Adrenal gland (tissue), 12 donors: ENCODE data around the gene AP2A2. TPM values are rescaled to one million over a fixed set of nuclear protein-coding genes. Genes with fewer than 3 reads are reported as not detected.

ENCODE experiments used
- DNase-seq, 7 donors: peaks; one replicate each; pipeline ENCODE4 v3.0.0-alpha.2; 2019 to 2020
- H3K27ac ChIP-seq, 5 donors: fragments of 200-600 bp; sonication (generic) in 4 of 5; 1 replicate in 3 of 5; 2 replicates in 2 of 5; pipeline versions ENCODE4 v1.5.1 to v1.8.0; 2016 to 2020; ENCODE audit warnings: mild to moderate bottlenecking in 1 of 5
- H3K27me3 ChIP-seq: fragments of 200-600 bp; 2 replicates; pipeline ENCODE4 v1.8.0; 2021
- H3K36me3 ChIP-seq, 2 donors: fragments of 200-600 bp; replicated peaks in 1 of 2; 1 replicate in 1 of 2; 2 replicates in 1 of 2; pipeline versions ENCODE4 v1.5.1 to v1.8.0; 2018 to 2022
- H3K4me1 ChIP-seq, 2 donors: fragments of 200-600 bp; replicated peaks in 1 of 2; 1 replicate in 1 of 2; 2 replicates in 1 of 2; pipeline versions ENCODE4 v1.5.1 to v1.8.0; 2018 to 2021
- H3K4me3 ChIP-seq, 4 donors: fragments of 200-600 bp; sonication (generic) in 3 of 4; one replicate each; pipeline ENCODE4 v1.5.1; 2016 to 2018
- H3K9me3 ChIP-seq, 3 donors: fragments of 200-600 bp; sonication (generic) in 1 of 3; replicated peaks in 1 of 3; 1 replicate in 2 of 3; 2 replicates in 1 of 3; pipeline versions ENCODE4 v1.5.1 to v1.8.0; 2016 to 2021
- CTCF ChIP-seq, 6 experiments: fragments of 450-650 bp in 4 of 6; fragments of 200-600 bp in 2 of 6; sonication (generic) in 1 of 6; IDR thresholded peaks; 1 replicate in 5 of 6; 2 replicates in 1 of 6; pipeline versions ENCODE4 v1.5.1 to v1.8.0; 2016 to 2021; ENCODE audit warnings: antibody characterized with exemption in 6 of 6, mild to moderate bottlenecking in 2 of 6, moderate library complexity in 1 of 6
- POLR2A ChIP-seq, 2 donors: fragments of 450-650 bp; IDR thresholded peaks; one replicate each; pipeline ENCODE4 v1.6.1; 2017; ENCODE audit warnings: antibody characterized with exemption in 2 of 2, mild to moderate bottlenecking in 2 of 2, moderate library complexity in 1 of 2
- WGBS, 4 donors: extraction: QIAGEN DNeasy Blood & Tissue Kit in 2 of 4; methylation state at CpG; one replicate each; pipeline versions ENCODE4 v1.1.5 to v1.1.7; 2013 to 2017; 5-methylcytosine and 5-hydroxymethylcytosine counted together
- intact Hi-C, 2 donors: fragments of 100-400 bp; cut with DNase I; formaldehyde crosslinking; loops; one replicate each; pipeline versions ENCODE4 v1.14.1 to v1.15.0; 2022 to 2023
- polyA plus RNA-seq, 3 donors: library from polyadenylated mRNA; stranded (reverse); fragments of 200-250 nt in 2 of 3; fragments of 350-450 nt in 1 of 3; fragmentation: Illumina TruSeq in 1 of 3; extraction: RNeasy Lipid Tissue Mini Kit (QIAGEN cat#74804) in 1 of 3; gene quantifications; one replicate each; pipeline ENCODE4 v1.2.3, GENCODE V29; 2013 to 2014
- total RNA-seq, 9 donors: library from RNA; depleted of rRNA in 4 of 9; stranded (reverse); fragments of >200 nt in 4 of 9; fragments of 120-200 nt in 1 of 9; fragmentation: NEBNext Ultra II Directional in 1 of 9; extraction: Animal tissue kit (Norgen Biotek cat#: 25700) in 1 of 9; gene quantifications; one replicate each; pipeline versions ENCODE4 v1.1.0 to v1.2.4, GENCODE V29; 2013 to 2023
- donor health status: healthy with polysubstance abuse.
- donor health status: Bipolar disorder and iron deficiency.
- donor health status: DM: yes; HTN: yes; CAD: no.
- donor health status: DM: no; HTN: no; CAD: no.
- donor health status: DM: no; HTN: no; CAD: no.
- donor health status: DM: yes; HTN: yes; CAD: no.

Gene AP2A2
- total and polyA plus RNA-seq, 12 donors: 15.3 to 115 (median 73.1) TPM

- intact Hi-C loops: no loop called here
- Histone ChIP-seq H3K27ac (peak overlapping the region in 3 of 5 donors; percentile 48 to 98 (median 88)), H3K4me3 (no peak overlapping the region), H3K4me1 (peaks cover 4 to 30% of the 10 kb centered on the region in 2 donors), H3K36me3 (no peaks in the 10 kb centered on the region), H3K9me3 (no peaks in the 10 kb centered on the region), H3K27me3 (no peaks in the 10 kb centered on the region)
- 70 to 82% (median 78%) methylated on average over 8 to 18 of the region's 18 CpGs for WGBS, 4 donors
- peak in 1 of 7 donors; percentile 20 for DNase-seq
- TF ChIP-seq CTCF (IDR thresholded peaks at IDR 0.05): no peak
- no peak for TF ChIP-seq POLR2A (IDR thresholded peaks at IDR 0.05)
These were observed 1.1 kb upstream of the AP2A2 start for GRCh38 chr11:924406-925157.

- intact Hi-C loops: no loop called here
- H3K27ac ChIP-seq: peak overlapping the region in 3 of 5 donors; percentile 48 to 98 (median 88)
- TF ChIP-seq CTCF (IDR thresholded peaks at IDR 0.05) (no peak), POLR2A (IDR thresholded peaks at IDR 0.05) (no peak)
These were observed 543 bp upstream of the AP2A2 start for GRCh38 chr11:925158-925495.

GRCh38 chr11:926341-926916 lies 759 bp downstream of the AP2A2 start:
- intact Hi-C loops: no loop called here
- no peaks in the 10 kb centered on the region for H3K36me3 ChIP-seq
- no peaks in the 10 kb centered on the region for H3K9me3 ChIP-seq
- H3K4me3 ChIP-seq: peak overlapping the region in 2 of 4 donors; percentile 70 to 95
- peaks cover 4 to 43% of the 10 kb centered on the region in 2 donors for H3K4me1 ChIP-seq
- peak overlapping the region in 4 of 5 donors; percentile 76 to 98 (median 90) for H3K27ac ChIP-seq
- WGBS, 4 donors: 1 to 6% (median 3%) methylated on average over 20 to 26 of the region's 26 CpGs
- H3K27me3 ChIP-seq: no peaks in the 10 kb centered on the region
- DNase-seq: peak; percentile 52 to 91 (median 65)
- TF ChIP-seq CTCF (IDR thresholded peaks at IDR 0.05) (no peak), POLR2A (IDR thresholded peaks at IDR 0.05) (peak in 1 of 2 donors; percentile 38)

More at GRCh38 chr11:925158-925495, 543 bp upstream of the AP2A2 start:
- H3K4me3 ChIP-seq: peak overlapping the region in 1 of 4 donors; percentile 95
- 51 to 62% (median 58%) methylated on average over 13 to 28 of the region's 28 CpGs for WGBS, 4 donors
- no peaks in the 10 kb centered on the region for H3K27me3 ChIP-seq
- no peaks in the 10 kb centered on the region for H3K36me3 ChIP-seq
- H3K4me1 ChIP-seq: peaks cover 4 to 33% of the 10 kb centered on the region in 2 donors
- no peaks in the 10 kb centered on the region for H3K9me3 ChIP-seq
- DNase-seq: peak in 3 of 7 donors; percentile 24 to 53 (median 39)

GRCh38 chr11:927871-928270 lies 2.2 kb downstream of the AP2A2 start:
- WGBS, 4 donors: 51 to 75% (median 70%) methylated on average over 7 of the region's 7 CpGs
- no peak for TF ChIP-seq CTCF (IDR thresholded peaks at IDR 0.05)
- no peak for TF ChIP-seq POLR2A (IDR thresholded peaks at IDR 0.05)
- no peak for DNase-seq
- H3K9me3 ChIP-seq: no peaks in the 10 kb centered on the region
- no peaks in the 10 kb centered on the region for H3K27me3 ChIP-seq
- peak overlapping the region in 2 of 5 donors; percentile 7 to 88 for H3K27ac ChIP-seq
- H3K4me1 ChIP-seq: peaks cover 8 to 58% of the 10 kb centered on the region in 2 donors
- no peaks in the 10 kb centered on the region for H3K36me3 ChIP-seq
- no peak overlapping the region for H3K4me3 ChIP-seq
- intact Hi-C loops: no loop called here
